GM12878 (cell line): ENCODE data around the gene REM2. TPM values are rescaled to one million over a fixed set of nuclear protein-coding genes. Genes with fewer than 3 reads are reported as not detected.
A peak's percentile ranks its signal among the peaks of the same experiment; 100 is the strongest.

Source experiments
- ASH2L ChIP-seq: fragments of 300-600, 200-600 bp; sonication (generic); IDR thresholded peaks from 2 replicates; pipeline ENCODE4 v1.6.1; 2017; ENCODE audit warnings: low read depth, mild to moderate bottlenecking, borderline replicate concordance
- BMI1 ChIP-seq: fragments of 450-650 bp; IDR thresholded peaks from 2 replicates; pipeline ENCODE4 v1.6.1; 2016; ENCODE audit warnings: mild to moderate bottlenecking, moderate library complexity, borderline replicate concordance
- BRCA1 ChIP-seq: IDR thresholded peaks from 2 replicates; pipeline ENCODE4 v1.6.1; 2011; ENCODE audit warnings: low read depth, low read length, improper control_type of control experiment
- CREM ChIP-seq: IDR thresholded peaks from 2 replicates; pipeline ENCODE4 v1.6.1; 2014; ENCODE audit warnings: antibody characterized with exemption, low read depth
- EZH2 ChIP-seq: IDR thresholded peaks from 2 replicates; pipeline ENCODE4 v1.6.1; 2012; ENCODE audit warnings: low read depth, mild to moderate bottlenecking, control low read depth, inconsistent platforms, low read length, borderline replicate concordance; ENCODE audit not compliant: control insufficient read depth
- FOXK2 ChIP-seq: fragments of 450-650 bp; IDR thresholded peaks from 2 replicates; pipeline ENCODE4 v1.6.1; 2017; ENCODE audit warnings: mild to moderate bottlenecking, moderate library complexity
- IRF4 ChIP-seq: IDR thresholded peaks from 2 replicates; pipeline ENCODE4 v1.6.1; 2011; ENCODE audit warnings: low read depth, low read length
- JUND ChIP-seq: IDR thresholded peaks from 2 replicates; pipeline ENCODE4 v1.6.1; 2012; ENCODE audit warnings: low read depth, mild to moderate bottlenecking, low read length, improper control_type of control experiment, moderate library complexity
- KAT2A ChIP-seq: conservative IDR thresholded peaks from 2 replicates; pipeline ENCODE4 v1.6.1; 2011; ENCODE audit warnings: low read depth, low read length; ENCODE audit not compliant: control insufficient read depth
- MEF2B ChIP-seq: fragments of 450-650 bp; IDR thresholded peaks from 2 replicates; pipeline ENCODE4 v1.6.1; 2018; ENCODE audit warnings: mild to moderate bottlenecking, moderate library complexity; ENCODE audit not compliant: partially characterized antibody, poor library complexity, severe bottlenecking
- MLLT1 ChIP-seq: fragments of 450-650 bp; IDR thresholded peaks from 2 replicates; pipeline ENCODE4 v1.6.1; 2016; ENCODE audit warnings: mild to moderate bottlenecking
- SMC3 ChIP-seq: IDR thresholded peaks from 2 replicates; pipeline ENCODE4 v1.6.1; 2011; ENCODE audit warnings: low read length, improper control_type of control experiment, borderline replicate concordance
- SRF ChIP-seq, 2 experiments: IDR thresholded peaks; 2 replicates each; pipeline ENCODE4 v1.6.1; 2011; ENCODE audit warnings: low read depth in 2 of 2, low read length in 2 of 2, mild to moderate bottlenecking in 1 of 2, moderate library complexity in 1 of 2
- SUZ12 ChIP-seq: fragments of 200-600 bp; sonication (generic); IDR thresholded peaks from one replicate; pipeline ENCODE4 v1.6.1; 2018; ENCODE audit warnings: antibody characterized with exemption, mild to moderate bottlenecking; ENCODE audit not compliant: unreplicated experiment
- TCF3 ChIP-seq: IDR thresholded peaks from 2 replicates; pipeline ENCODE4 v1.6.1; 2012; ENCODE audit warnings: low read depth, mild to moderate bottlenecking, low read length, borderline replicate concordance; ENCODE audit not compliant: insufficient read depth
- TCF7 ChIP-seq: IDR thresholded peaks from 2 replicates; pipeline ENCODE4 v1.6.1; 2014; ENCODE audit warnings: antibody characterized with exemption, borderline replicate concordance
- ZBTB4 ChIP-seq: fragments of 450-650 bp; formaldehyde crosslinking; IDR thresholded peaks from 2 replicates; pipeline ENCODE4 v1.4.0; 2022; ENCODE audit warnings: mild to moderate bottlenecking, moderate library complexity
- polyA plus RNA-seq, 11 experiments: library from polyadenylated mRNA; depleted of rRNA in 4 of 11; unstranded in 6 of 11; stranded (reverse) in 5 of 11; fragments of >200 nt; fragmentation: Nextera tagmentation in 4 of 11; fragmentation: Illumina TruSeq in 1 of 11; extraction: Ambion mirVana in 4 of 11; extraction: Trizol in 1 of 11; gene quantifications; 1 replicate in 1 of 11; 2 replicates in 10 of 11; pipeline versions ENCODE4 v1.2.1 to v1.2.3, GENCODE V29; 2011 to 2016; ENCODE audit warnings: inconsistent platforms in 2 of 11, missing spikeins in 2 of 11, low read depth in 1 of 11
- total RNA-seq, 4 experiments: library from RNA; depleted of rRNA in 3 of 4; stranded (reverse); fragments of >200 nt in 3 of 4; fragmentation: Illumina TruSeq in 1 of 4; extraction: Trizol in 1 of 4; gene quantifications; 2 replicates each; pipeline versions ENCODE4 v1.2.1 to v1.2.3, GENCODE V29; 2013 to 2021
- TF ChIP-seq, protein P1 (sequence below): fragments of 450-650 bp; IDR thresholded peaks from 2 replicates; pipeline ENCODE4 v1.6.1; 2018; ENCODE audit warnings: borderline replicate concordance, mild to moderate bottlenecking; ENCODE audit not compliant: partially characterized antibody
- TF ChIP-seq, protein P2 (sequence below): IDR thresholded peaks from 2 replicates; pipeline ENCODE4 v1.6.1; 2011; ENCODE audit warnings: low read depth, low read length, improper control_type of control experiment, borderline replicate concordance
- TF ChIP-seq, protein P3 (sequence below): IDR thresholded peaks from 2 replicates; pipeline ENCODE4 v1.6.1; 2012; ENCODE audit warnings: low read length, inconsistent platforms

The REM2 gene
- total and polyA plus RNA-seq, 10 of the 15 experiments (the other 5 are each of a cell fraction or from before 2014, with no cell fraction given): 0.27 to 1.5 (median 0.83) TPM

DNA sequence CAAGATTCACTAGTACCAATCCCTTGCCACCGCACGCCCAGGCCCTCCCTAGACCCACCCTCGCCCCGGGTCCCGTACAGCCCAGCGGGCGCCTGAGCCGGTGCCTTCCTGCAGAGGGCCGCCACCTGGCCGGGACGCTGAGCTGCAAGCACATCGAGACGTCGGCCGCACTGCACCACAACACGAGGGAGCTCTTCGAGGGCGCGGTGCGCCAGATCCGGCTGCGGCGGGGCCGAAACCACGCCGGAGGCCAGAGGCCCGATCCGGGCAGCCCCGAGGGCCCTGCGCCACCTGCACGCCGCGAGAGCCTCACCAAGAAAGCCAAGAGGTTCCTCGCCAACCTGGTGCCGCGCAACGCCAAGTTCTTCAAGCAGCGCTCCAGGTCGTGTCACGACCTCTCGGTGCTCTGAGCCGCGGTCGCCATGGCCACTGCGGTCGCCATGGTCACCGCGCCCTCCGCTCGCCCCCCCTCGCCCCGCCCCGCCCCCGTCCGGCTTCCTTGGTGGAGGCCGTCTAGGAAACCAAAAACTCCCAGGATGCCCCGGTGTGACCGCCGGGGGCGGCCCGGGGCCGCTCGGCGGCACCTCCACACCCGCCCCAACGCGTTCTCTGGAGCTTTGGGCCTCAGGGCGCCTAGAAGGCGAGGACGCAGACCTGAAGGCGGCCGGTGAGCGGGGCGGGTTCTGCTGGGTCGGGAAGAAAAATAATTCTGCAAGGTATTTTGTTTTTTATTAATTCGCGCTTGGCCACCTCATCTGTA, 3.7 kb downstream of the REM2 start (continued):
- TF ChIP-seq BMI1: peak; percentile 97
- TF ChIP-seq, protein P1, sequence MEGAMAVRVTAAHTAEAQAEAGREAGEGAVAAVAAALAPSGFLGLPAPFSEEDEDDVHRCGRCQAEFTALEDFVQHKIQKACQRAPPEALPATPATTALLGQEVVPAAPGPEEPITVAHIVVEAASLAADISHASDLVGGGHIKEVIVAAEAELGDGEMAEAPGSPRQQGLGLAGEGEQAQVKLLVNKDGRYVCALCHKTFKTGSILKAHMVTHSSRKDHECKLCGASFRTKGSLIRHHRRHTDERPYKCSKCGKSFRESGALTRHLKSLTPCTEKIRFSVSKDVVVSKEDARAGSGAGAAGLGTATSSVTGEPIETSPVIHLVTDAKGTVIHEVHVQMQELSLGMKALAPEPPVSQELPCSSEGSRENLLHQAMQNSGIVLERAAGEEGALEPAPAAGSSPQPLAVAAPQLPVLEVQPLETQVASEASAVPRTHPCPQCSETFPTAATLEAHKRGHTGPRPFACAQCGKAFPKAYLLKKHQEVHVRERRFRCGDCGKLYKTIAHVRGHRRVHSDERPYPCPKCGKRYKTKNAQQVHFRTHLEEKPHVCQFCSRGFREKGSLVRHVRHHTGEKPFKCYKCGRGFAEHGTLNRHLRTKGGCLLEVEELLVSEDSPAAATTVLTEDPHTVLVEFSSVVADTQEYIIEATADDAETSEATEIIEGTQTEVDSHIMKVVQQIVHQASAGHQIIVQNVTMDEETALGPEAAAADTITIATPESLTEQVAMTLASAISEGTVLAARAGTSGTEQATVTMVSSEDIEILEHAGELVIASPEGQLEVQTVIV: no peak
- TF ChIP-seq ASH2L: no peak
- TF ChIP-seq MLLT1: no peak
- no peak for TF ChIP-seq IRF4
- TF ChIP-seq SRF (IDR thresholded peaks at IDR 0.05; ENCODE audit: low read depth in 2 of 2, low read length in 2 of 2): no peak
- TF ChIP-seq ZBTB4 (CRISPR knock-in tag): no peak
- TF ChIP-seq JUND: no peak
- TF ChIP-seq KAT2A: no peak
- no peak for TF ChIP-seq EZH2
- TF ChIP-seq SUZ12: no peak
- no peak; the same call in 1 of the 2 replicates for TF ChIP-seq SMC3
- TF ChIP-seq, protein P2, sequence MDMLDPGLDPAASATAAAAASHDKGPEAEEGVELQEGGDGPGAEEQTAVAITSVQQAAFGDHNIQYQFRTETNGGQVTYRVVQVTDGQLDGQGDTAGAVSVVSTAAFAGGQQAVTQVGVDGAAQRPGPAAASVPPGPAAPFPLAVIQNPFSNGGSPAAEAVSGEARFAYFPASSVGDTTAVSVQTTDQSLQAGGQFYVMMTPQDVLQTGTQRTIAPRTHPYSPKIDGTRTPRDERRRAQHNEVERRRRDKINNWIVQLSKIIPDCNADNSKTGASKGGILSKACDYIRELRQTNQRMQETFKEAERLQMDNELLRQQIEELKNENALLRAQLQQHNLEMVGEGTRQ: no peak
- TF ChIP-seq BRCA1: no peak
- TF ChIP-seq, protein P3, sequence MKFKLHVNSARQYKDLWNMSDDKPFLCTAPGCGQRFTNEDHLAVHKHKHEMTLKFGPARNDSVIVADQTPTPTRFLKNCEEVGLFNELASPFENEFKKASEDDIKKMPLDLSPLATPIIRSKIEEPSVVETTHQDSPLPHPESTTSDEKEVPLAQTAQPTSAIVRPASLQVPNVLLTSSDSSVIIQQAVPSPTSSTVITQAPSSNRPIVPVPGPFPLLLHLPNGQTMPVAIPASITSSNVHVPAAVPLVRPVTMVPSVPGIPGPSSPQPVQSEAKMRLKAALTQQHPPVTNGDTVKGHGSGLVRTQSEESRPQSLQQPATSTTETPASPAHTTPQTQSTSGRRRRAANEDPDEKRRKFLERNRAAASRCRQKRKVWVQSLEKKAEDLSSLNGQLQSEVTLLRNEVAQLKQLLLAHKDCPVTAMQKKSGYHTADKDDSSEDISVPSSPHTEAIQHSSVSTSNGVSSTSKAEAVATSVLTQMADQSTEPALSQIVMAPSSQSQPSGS: no peak
- TF ChIP-seq TCF3: no peak; the same call in 1 of the 2 replicates
- TF ChIP-seq MEF2B: peak; percentile 73
- TF ChIP-seq CREM: peak; percentile 14; the same call in 1 of the 2 replicates
- TF ChIP-seq FOXK2: no peak
- TF ChIP-seq TCF7: no peak
